ENCODE results near the gene AHI1. TPM values are rescaled to one million over a fixed set of nuclear protein-coding genes. Genes with fewer than 3 reads are reported as not detected.

The AHI1 gene
- total RNA-seq, 2 experiments from 2014 or later: 21.1 to 27.5 TPM

DNA sequence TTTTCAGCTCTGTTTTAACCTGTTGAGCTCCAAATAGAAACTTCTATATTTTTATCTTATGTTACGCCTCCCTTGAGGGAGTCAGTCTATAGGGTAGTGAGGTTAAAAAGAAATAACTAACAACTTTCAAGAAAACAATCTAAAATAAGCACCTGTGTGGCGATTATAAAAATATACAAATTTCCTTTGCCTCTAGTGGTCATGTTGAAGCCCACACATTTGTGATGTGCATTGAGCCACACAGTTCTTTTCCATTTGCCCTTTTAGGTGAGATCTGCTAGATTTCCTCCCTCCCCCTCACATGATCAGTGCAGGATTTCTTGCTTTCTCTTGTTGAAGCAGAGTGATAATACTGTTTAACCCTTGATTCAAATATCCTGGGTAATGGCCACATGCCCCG, 232.3 kb downstream of the AHI1 start:
- Histone ChIP-seq H3K36me3 (ENCODE audit: insufficient read depth, low read length) (no peaks in the 10 kb centered on the region), H3K27me3 (ENCODE audit: control insufficient read depth in 1 of 2, insufficient read depth in 2 of 2, low read length in 2 of 2) (no peaks in the 10 kb centered on the region), H3K9me3 (ENCODE audit: control insufficient read depth in 1 of 2, insufficient read depth in 1 of 2, low read length in 2 of 2) (no peaks in the 10 kb centered on the region), H3K27ac (ENCODE audit: low read depth in 1 of 2, low read length in 2 of 2) (no peak overlapping the region), H3K4me1 (ENCODE audit: insufficient read depth, low read length) (no peaks in the 10 kb centered on the region), H3K4me3 (ENCODE audit: low read length) (no peak overlapping the region)
- H3K4me1 Mint-ChIP-seq (ENCODE audit: low read depth): no peaks in the 10 kb centered on the region
- ChIA-PET POLR2A (no interaction called here), CTCF (no interaction called here)
- ATAC-seq (ENCODE audit: poor library complexity) (no peak), DNase-seq (no peak)
- intact Hi-C loops (cut with DNase I, micrococcal nuclease): no loop called here
- TF ChIP-seq CTCF (IDR thresholded peaks at IDR 0.05): no peak
- H3K36me3 Mint-ChIP-seq (ENCODE audit: low read depth): no peaks in the 10 kb centered on the region
- no peaks in the 10 kb centered on the region for H3K27me3 Mint-ChIP-seq
- H3K9me3 Mint-ChIP-seq: no peaks in the 10 kb centered on the region
- H3K4me3 Mint-ChIP-seq: no peak overlapping the region
- H3K27ac Mint-ChIP-seq: no peak overlapping the region

DNA sequence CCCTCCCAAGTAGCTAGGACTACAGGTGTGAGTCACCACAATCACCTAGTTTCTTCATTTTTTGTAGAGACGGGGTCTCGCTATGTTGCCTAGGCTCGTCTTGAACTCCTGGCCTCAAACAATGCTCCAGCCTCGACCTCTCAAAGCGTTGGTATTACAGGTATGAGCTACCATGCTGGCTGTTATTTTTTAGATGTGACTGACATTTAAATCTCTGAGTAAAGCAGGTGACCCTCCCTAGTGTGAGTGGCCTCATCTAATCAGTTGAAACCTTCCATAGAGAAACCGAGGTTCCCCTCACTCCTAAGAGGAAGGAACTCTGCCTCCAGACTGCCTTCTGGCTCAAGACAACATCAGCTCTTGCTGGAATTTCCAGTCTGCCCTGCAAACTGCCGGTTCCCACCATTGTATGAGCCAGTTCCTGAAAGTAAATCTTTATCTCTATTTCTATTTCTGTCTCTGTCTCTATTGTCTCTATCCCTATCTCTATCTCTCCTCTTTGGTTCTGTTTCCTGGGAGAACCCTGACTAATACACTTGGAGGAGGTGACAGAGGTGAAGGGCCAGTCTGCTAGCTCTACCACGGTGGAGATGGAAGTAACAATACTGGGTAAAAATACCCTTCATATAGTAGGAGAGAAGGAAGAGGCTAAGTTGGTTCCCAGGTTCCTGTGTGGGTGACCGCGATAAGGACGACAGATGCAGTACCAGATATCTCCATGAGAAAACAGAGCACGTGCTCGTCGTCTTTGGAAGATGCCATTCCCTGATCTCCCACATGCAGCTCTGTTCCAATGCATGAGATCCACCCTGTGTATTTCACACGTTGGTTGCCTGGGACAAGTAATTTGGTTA, 235.4 kb downstream of the AHI1 start:
- ATAC-seq (ENCODE audit: poor library complexity) (no peak), DNase-seq (no peak)
- Histone ChIP-seq H3K27ac (ENCODE audit: low read depth in 1 of 2, low read length in 2 of 2) (no peak overlapping the region), H3K9me3 (ENCODE audit: control insufficient read depth in 1 of 2, insufficient read depth in 1 of 2, low read length in 2 of 2) (no peaks in the 10 kb centered on the region), H3K4me3 (ENCODE audit: low read length) (no peak overlapping the region), H3K36me3 (ENCODE audit: insufficient read depth, low read length) (no peaks in the 10 kb centered on the region), H3K4me1 (ENCODE audit: insufficient read depth, low read length) (no peaks in the 10 kb centered on the region), H3K27me3 (ENCODE audit: control insufficient read depth in 1 of 2, insufficient read depth in 2 of 2, low read length in 2 of 2) (no peaks in the 10 kb centered on the region)
- H3K4me3 Mint-ChIP-seq: no peak overlapping the region
- H3K4me1 Mint-ChIP-seq (ENCODE audit: low read depth): no peaks in the 10 kb centered on the region
- H3K27me3 Mint-ChIP-seq: no peaks in the 10 kb centered on the region
- CTCF ChIA-PET: no interaction called here
- no peak overlapping the region for H3K27ac Mint-ChIP-seq
- TF ChIP-seq CTCF (IDR thresholded peaks at IDR 0.05): no peak
- H3K36me3 Mint-ChIP-seq (ENCODE audit: low read depth): no peaks in the 10 kb centered on the region
- no peaks in the 10 kb centered on the region for H3K9me3 Mint-ChIP-seq
- POLR2A ChIA-PET: no interaction called here
- intact Hi-C loops (cut with DNase I, micrococcal nuclease): no loop called here

DNA sequence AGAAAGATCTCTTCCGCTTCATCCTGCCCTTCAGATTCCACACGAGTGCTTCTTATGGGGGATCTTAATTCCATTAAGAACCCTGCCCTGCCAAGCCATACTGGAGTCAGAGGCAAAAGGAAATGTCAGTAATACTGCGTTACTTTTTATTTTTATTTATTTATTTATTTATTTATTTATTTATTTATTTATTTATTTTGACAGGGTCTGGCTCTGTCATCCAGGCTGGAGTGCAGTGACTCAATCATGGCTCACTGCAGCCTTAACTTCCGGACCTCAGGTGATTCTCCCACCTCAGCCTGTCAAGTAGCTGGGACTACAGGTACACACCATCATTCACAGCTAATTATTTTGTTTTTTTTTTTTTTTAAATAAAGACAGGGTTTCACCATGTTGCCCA, 236.9 kb downstream of the AHI1 start:
- H3K9me3 ChIP-seq (ENCODE audit: control insufficient read depth in 1 of 2, insufficient read depth in 1 of 2, low read length in 2 of 2): no peaks in the 10 kb centered on the region
- CTCF ChIA-PET: no interaction called here
- no peak overlapping the region for H3K27ac ChIP-seq (ENCODE audit: low read depth in 1 of 2, low read length in 2 of 2)
- no peak for TF ChIP-seq CTCF (IDR thresholded peaks at IDR 0.05)
- H3K27ac Mint-ChIP-seq: no peak overlapping the region
- H3K4me3 Mint-ChIP-seq: no peak overlapping the region
- DNase-seq (no peak), ATAC-seq (ENCODE audit: poor library complexity) (no peak)
- H3K4me1 Mint-ChIP-seq (ENCODE audit: low read depth): no peaks in the 10 kb centered on the region
- H3K27me3 ChIP-seq (ENCODE audit: control insufficient read depth in 1 of 2, insufficient read depth in 2 of 2, low read length in 2 of 2): no peaks in the 10 kb centered on the region
- no peak overlapping the region for H3K4me3 ChIP-seq (ENCODE audit: low read length)
- no peaks in the 10 kb centered on the region for H3K9me3 Mint-ChIP-seq
- H3K27me3 Mint-ChIP-seq: no peaks in the 10 kb centered on the region
- H3K36me3 Mint-ChIP-seq (ENCODE audit: low read depth): no peaks in the 10 kb centered on the region
- no peaks in the 10 kb centered on the region for H3K4me1 ChIP-seq (ENCODE audit: insufficient read depth, low read length)
- intact Hi-C loops (cut with DNase I, micrococcal nuclease): no loop called here
- POLR2A ChIA-PET: no interaction called here
- H3K36me3 ChIP-seq (ENCODE audit: insufficient read depth, low read length): no peaks in the 10 kb centered on the region

All from CD4-positive, alpha-beta T cell (primary cell).